Stimulated activated CD8-positive, alpha-beta memory T cell treated with anti-CD3 and anti-CD28 coated beads, Interleukin-7, amount 100 ng/mL, for 1 hour (primary cell): ENCODE data around the gene MTA2.
A peak's percentile ranks its signal among the peaks of the same experiment; 100 is the strongest.
"Not testable (repeated sequence)": the region's sequence is repeated elsewhere in the genome, so short reads cannot be mapped to it uniquely, and the experiment has no call there.

ENCODE experiments used
- DNase-seq, 2 donors: peaks; one replicate each; pipeline ENCODE4 v3.0.0-alpha.2; 2020; ENCODE audit warnings: low read depth in 2 of 2

MTA2 gene

DNA sequence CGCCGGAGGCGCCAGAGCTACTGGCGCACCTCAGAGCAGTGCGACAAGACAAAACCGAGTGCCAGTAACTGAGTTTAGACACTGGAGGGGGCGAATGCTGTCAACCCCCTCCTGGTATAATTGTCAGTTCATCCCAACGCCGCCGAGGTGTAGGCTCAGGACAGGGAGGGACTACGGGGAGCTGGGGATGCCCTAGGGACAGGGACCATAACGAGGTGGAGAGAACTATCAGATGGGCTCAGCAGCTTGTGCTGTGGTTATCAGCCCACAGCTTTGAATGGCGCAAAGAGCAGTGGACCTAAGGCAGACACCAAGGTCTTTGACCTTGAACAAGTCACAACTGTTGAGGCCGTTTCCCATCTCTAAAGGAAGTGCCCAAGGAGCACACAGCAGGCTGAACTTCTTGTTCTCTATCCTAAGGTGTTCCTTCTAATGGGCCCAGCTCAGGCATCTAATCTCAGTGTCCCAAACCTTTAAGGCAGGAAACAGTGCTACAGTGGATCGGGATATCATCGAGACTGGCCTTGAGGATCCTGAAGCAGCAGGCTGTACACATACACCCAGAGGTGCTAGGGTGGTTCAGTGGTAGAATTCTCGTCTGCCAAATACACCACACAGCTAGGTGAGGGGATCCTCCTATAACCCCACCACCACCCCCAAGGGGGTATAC lies 9.4 kb downstream of the MTA2 start:
- DNase-seq: no peak

DNA sequence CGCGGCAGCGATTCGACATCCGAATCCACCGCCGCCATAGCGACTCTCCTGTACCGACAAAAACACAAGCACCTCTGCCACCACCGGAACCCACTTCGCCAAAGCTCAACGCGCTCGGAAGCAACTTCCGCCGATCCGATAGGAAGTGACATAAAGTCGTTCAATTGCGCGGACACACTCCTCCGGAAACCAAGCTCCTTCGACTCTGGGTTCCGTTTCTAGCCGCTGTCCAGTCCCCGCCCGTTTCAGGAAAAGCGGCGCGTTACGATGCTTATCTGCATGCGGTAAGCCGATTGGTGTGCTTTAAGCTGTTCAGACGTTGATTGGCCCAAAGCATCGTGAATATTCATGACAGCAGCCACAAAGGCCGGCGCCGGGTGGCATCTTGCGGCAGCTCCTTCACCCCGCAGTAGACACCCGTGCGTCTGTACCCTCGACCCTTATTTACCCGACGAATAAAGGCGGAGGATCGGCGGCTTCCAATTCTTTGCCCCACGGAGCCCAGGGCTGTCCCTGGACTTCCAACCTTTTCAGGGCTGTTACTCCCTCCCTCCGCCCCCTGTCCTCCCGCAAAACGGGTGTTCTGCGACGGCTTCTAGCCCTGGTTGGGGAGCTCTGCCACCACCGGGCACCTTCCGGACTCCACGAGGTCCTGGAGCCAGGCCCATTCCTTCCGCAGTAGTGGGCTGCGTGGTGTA lies 10.1 kb downstream of the MTA2 start, which contains the start of gene TUT1:
Gene TUT1 (minus strand): TSS at position 76 of the 698 bp plus-strand sequence. CDS start 38 bp downstream, at position 38.
- DNase-seq: peak; percentile 89

DNA sequence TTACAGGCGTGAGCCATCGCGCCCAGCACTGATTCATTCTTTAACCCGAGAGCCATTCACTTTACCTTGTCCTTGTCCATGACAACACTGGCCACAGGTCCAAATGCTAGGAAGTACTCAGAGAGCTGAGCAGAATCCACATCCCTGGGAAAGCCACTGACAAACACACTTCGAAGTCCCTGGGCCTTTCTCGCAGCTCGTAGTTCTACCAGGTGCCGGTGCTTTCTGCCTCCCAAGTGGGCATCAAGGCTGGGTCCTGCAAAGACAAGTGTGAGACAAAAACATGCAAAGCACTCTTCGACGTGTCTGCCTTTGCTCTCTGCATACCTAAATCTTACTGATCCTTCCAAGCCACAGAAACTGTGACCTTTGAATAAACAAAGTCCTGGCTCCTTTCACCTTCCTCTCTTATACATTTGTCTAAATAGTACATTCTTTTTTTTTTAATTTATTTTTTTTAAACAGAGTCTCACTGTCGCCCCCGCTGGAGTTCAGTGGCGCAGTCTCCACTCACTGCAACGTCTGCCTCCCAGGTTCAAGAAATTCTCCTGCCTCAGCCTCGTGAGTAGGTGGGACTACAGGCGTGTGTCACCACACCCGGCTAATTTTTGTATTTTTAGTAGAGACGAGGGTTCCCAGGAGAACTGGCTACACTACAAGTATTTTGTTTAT lies 12.6 kb downstream of the MTA2 start:
- DNase-seq: no peak

- not testable (repeated sequence) for DNase-seq
Measured at GRCh38 chr11:62585356-62585755, 16.3 kb downstream of the MTA2 start.

GRCh38 chr11:62581735-62582134 lies 19.9 kb downstream of the MTA2 start:
- DNase-seq: not testable (repeated sequence)

- DNase-seq: no peak
Measured at GRCh38 chr11:62580959-62581715, 20.5 kb downstream of the MTA2 start.

- no peak for DNase-seq
Measured at GRCh38 chr11:62579252-62579651, 22.4 kb downstream of the MTA2 start.

GRCh38 chr11:62578541-62578940 lies 23.1 kb downstream of the MTA2 start:
- DNase-seq: no peak

DNA sequence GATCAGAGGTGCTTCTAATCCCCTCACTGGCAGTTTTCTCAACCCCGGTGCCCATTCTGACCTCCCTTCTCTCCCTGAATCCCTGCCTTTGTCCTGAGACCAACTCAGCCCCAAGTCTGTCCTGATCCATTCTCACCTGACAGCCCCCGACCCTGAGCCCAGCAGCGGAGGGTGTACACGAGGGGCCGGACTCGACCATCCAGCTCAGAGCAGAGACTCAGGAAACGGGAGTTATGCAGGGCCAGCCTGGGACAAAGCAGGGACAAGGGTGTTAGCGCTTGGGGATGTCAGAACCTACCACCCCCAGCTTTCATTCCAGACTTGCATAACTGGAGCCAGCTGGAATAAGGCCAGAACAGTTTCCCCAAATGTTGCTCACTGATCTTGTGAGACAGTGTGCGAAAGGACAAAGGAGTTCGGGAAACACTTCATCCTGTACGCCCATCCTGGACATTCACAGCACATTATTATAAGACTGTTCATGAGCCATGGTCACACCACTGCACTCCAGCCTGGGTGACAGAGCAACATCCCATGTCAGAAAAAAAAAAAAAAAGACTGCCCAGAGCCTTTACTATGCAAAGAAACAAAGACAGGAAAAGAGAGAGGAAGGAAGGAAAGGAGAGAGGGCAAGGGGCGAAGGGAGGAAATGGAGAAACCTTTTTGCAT lies 24.5 kb downstream of the MTA2 start:
- DNase-seq: no peak

GRCh38 chr11:62575837-62576236 lies 25.8 kb downstream of the MTA2 start:
- no peak for DNase-seq

DNA sequence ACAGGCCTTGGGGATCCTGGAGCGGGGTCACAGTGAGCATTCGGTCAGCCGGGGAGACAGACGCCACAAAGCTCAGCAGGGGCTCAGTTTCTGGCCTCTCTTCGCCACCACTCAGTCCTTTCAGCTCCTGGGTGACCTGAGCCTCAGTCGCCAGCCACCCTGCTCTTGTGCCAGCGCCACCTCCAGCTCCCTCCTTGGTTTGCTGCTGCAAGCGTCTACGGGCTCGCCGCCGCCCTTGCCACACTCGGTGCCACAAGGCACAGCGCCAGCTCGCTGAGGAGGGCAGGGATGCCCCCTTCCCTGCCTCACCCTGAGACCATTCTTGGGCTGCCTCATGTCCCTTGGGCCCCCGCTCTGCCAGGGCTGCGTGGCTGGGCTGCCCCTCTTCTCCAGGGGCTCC lies 26.5 kb downstream of the MTA2 start:
- DNase-seq: no peak

DNA sequence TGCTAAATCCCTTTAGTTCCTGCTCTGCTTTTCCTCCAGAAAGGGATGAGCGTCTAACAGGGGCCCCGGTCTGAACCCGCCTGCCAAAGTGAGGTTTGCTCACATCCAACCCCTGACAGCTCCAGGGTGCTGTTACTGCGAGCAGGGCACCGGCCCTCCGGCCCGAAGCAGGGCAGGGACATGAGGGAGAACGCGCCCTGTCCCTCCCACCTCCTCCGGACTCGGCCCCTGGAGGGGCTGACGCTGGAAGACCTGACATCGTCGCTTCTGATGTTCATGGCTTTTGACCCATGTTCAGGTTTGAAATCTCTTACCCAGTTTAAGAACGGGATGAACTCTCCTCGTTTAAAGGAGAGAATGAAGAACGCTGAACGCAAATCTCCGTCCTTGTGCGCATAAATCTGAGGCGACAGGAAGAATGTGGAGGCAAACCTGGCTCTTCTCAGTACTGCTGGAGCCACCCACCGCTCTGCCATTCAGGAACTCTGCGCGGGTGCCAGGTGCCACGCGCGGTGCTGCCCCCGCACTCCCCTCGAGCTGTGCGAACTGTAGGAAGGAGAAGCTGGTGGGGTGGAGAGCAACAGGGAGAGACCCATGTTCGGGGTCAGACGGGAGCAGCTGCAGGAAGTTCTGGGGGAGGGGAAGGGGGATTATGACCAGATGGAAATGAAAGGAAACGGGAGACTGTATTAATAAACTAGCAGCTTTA lies 27.1 kb downstream of the MTA2 start:
- no peak for DNase-seq

GRCh38 chr11:62573592-62574362 lies 27.9 kb downstream of the MTA2 start, which contains the start of gene EEF1G:
Gene EEF1G (minus strand): TSS chr11:62573891. CDS start chr11:62573842, 49 bp downstream.
- DNase-seq: peak; percentile 91 to 93

DNA sequence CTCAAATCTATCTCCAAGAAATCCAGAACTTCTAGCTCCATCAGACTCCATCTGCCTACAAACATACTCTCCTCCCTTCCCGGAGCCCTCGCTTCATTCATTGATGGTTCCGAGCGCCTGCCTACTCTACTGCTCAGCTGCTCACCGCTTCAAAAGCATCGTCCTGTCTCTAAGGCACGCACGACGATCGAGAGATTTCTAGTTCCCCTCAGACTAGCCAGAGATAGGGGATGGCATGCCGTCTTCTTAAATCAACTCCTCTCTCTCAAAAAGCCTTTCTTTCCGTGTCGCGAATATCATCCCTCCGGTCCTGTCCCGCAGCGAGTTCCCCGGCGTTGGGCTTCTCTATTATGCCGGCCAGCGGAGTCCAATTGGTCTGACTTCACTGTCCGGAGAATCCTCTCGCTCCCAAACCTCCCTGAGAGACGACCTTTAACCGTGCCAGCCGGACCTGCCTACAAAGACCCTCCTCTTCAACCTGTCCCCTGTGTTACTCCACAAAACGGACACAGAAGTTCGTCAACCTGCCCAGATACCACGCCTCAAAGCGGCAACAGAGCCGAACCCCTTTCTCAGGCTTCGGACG lies 28.6 kb downstream of the MTA2 start:
- no peak for DNase-seq

GRCh38 chr11:62572431-62572830 lies 29.2 kb downstream of the MTA2 start:
- no peak for DNase-seq

GRCh38 chr11:62571493-62571892 lies 30.2 kb downstream of the MTA2 start:
- not testable (repeated sequence) for DNase-seq

DNA sequence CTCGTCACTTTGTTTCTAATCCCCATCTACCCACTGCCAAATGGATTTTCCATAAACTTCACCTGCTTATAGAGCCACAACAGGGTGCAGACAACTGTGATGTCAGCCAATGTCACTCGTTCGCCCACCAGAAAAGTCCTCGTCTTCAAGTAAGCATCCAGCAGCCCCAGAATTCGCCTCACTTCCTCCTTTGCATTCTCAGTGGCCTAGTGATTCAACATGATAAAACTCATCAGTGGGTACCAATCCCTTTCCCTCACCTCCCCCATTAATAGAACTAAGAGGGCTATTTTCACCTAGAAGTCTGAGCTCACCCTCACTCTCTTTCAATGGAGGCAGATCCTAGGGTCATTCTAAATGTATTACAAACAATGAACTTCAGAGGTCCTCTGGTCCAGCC lies 30.8 kb downstream of the MTA2 start:
- DNase-seq: not testable (repeated sequence)

- DNase-seq: no peak
Measured at GRCh38 chr11:62569611-62570010, 32.1 kb downstream of the MTA2 start.

DNA sequence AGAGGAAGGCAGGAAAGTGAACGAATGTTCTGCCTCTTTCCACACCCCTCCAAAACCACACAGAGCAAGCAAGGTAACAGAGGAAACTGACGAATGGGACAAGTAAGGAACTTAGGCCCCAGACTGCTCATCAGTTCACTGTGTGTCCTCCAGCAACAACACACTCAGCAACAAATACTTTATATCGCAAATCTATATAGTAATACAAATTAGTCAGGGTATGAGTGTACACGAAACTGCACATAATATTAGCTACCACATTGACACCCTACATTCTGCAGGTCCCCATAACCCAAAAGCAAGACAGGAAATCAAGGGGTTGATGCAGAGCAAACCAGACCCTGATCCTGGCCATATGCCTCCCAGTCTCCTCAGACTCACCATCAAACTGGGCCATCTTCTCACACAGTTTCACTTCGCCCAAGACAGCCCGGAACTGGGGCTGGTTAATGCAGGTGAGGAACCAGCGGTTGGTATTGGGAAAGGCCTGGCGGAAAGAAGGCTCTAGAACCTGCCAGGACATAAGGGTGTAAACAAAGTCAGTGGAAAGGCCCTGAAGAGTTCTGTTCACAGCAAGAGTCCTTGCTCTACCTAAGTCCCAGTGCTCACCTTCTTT lies 34.5 kb downstream of the MTA2 start:
- DNase-seq: no peak
